ENCODE measurements around the gene LPAR3.

LPAR3 gene

DNA sequence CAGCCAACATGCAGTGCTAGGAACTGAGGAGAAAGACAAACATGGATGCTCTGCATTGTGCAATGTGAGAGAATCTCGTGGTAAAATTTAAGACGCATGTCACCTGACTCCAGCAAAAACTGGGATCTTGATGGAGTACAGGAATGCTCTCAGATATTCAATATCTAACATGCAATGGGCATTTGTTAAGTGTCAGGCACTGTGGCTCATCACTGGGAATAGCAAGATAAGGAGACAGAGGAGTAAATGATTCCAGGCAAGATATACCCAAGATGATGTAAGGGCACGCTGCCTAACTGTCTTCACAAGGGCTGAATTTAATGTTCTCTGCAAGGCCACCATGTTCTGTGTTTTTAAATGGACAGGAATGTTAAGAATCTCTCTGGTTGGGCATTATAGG lies 67.8 kb downstream of the LPAR3 start:
- DNase-seq (ENCODE audit: low spot score): no peak

DNA sequence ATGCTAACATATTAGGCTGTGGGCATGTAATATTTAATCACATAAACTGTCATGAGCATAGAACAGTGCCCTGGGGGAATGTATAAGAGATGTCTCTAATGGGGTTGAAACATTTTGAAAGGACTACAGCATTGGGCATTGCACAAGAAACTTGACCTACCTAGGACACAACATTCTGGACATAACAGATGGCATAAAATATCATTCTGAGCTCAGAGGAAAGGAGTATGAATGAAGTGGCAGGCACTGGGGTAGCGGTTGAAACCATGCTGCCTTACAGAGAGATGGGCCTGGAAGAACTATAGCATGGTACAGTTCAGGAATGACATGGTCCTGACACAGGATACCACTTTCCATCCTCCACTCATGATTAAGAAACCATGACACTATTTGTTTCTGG lies 69.0 kb downstream of the LPAR3 start:
- DNase-seq (ENCODE audit: low spot score): no peak

DNA sequence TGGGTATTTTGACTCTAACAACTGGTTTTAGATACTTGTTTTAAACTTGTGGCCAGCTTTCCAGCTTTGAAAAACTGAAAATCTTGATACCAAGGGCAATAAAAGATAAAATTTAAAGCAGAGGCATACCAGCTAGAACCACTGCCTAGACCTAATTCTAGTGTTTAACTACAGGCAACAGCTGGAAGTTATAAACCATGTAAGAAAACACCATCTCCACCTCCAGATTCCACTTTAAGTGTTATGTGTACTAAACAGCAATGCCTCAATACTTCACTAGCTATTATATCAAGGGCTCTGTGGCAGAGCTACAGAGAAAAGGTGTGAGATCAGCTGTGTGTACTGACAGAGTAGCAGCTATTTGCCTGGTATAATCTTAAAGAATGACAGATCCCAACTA lies 69.5 kb downstream of the LPAR3 start:
- no peak for DNase-seq (ENCODE audit: low spot score)

DNA sequence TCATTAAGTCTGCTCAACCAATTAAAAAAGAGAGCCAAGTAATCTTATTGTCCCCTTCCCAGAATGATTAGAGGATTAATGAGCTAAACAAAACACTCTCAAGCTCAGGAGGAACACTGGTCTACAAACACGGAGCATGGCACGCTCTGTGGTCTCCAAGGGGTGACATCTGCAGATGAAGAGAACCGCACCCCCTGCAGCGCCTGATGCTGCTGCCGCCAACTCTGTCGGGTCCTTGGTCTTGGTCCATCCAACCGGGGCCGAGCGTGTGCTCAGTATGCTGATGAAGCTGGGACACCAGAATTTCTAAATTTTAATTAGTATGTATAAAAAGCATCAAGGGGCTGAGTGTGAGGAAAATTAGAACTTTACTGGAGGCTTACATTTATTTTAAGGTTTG lies 82.7 kb downstream of the LPAR3 start:
- DNase-seq (ENCODE audit: low spot score): peak; percentile 29

DNA sequence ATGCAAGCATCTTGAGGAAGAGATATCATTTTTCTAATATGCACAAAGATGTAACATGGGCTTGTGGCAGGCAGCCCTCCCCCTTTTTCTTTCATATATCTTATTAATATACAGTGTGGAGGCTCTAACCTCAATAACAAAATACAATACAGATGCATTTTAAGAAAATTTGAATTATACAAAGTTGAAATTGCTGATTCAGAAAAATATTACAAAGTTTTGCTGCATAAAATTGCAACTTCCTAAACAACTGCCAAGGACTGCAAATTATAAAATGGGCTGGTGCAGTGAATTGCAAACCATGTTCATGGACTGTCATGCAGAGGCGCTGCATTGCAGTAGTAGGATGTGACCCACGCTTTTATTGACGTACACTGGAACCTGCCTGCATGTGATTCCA lies 84.0 kb downstream of the LPAR3 start:
- DNase-seq (ENCODE audit: low spot score): no peak

DNA sequence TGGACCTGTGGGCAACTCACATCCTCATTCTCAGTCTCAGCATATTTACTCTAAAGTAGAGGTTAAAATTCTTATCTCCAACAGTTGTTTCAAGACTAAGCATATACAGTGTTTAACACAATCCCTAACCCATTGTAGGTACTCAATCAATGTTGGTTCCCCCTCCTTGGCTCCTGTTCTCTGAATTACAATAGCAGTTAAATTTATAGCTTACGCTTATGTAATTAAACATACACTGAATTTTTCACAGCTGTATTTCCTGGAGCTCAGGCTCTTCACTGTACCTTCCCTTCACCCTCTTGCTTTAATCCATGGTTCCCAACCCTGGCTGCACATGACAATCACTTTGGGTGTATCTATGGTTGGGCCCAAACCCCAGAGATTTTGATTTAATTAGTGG lies 89.4 kb downstream of the LPAR3 start:
- DNase-seq (ENCODE audit: low spot score): no peak

DNA sequence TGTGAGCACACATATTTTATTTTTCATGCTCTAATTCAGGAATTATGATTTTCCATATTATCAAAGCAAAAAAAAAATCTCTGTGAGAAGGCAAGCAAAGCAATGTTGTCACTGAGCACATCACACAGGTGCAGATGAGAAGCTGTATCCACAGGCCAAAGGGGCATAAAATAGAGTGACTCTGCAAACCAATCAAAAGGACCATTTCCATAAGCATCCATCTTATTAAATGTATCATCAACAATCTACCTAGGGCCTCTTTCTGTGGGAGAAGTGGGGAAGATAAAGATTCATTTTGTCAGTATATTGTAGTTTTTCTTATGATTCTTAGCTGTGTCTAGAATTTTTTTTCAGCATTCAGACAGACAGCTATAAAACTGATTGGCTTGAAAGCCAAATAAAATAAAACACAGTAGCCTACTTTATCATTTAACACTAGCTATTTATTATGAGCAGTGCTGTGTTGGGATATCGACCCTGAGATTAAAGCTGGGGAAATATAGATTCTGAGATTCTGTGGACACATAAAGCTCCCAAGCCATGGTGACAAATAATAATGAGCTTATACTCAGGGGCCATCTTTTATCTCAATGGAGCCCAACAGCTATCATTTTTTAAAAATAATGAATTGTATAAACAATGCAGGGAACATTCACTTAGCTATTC lies 90.3 kb downstream of the LPAR3 start:
- no peak for DNase-seq (ENCODE audit: low spot score)

DNA sequence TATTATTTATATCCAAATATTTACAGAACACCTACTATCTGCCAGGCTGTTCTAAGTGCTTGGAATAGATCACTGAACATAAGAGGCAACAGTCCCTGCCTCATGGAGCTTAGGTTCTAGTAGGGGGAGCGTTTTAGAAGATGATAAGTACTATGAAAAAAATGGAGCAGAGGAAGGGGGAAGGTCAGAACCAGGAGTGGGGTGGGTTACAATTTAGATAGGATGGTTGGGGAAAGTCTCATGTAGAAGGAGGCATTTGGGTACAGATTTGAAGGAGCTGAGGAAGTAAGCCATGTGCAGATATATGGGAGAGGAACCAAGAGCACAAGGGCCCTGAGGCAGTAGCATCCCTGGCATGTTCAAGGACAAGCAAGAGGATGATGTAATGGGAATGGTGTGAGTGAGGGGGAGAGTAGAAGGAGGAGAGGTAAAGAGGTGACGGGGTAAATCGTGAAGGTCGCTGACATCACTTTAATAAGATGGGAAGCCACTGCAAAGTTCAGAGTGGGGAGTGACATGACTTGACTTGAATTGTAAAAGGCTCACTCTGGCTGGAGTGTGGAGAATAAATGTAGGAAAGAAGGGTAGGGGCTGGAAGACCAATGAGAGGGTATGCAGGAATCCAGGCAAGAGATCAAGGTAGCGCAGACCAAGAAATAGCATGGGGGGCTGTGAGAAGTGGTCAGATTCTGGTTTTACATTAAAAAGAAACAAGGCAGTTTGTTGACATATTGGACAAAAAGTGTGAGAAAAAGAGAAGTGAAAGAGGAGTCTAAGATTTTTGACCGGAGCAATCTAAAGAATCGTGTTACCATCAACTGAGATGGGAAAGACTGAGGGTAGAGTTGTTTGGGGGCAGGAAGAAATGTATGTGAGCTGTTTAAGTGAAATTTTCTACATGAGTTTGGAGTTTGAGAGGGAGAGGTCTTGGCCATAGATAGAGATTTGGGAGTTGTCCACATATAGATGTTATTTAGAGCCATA lies 92.6 kb downstream of the LPAR3 start:
- DNase-seq (ENCODE audit: low spot score): no peak

DNA sequence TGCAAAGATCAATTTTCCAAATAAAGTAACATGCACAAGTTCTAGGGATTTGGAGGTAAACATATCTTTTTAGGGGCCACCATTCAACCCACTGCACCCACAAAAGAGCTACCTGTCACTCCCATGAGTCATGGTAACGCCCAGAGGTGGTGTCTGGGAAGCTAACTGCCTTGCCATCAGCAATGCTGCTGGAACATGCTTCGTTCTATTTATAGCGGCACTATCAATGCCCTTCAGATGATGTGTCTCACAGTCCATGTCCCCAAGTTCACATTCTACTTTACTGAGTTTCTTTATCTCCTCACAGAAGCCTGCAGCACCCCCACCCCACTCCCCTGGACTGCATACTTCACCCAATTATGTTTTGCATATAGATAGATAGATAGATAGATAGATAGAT lies 95.4 kb downstream of the LPAR3 start:
- DNase-seq (ENCODE audit: low spot score): no peak

DNA sequence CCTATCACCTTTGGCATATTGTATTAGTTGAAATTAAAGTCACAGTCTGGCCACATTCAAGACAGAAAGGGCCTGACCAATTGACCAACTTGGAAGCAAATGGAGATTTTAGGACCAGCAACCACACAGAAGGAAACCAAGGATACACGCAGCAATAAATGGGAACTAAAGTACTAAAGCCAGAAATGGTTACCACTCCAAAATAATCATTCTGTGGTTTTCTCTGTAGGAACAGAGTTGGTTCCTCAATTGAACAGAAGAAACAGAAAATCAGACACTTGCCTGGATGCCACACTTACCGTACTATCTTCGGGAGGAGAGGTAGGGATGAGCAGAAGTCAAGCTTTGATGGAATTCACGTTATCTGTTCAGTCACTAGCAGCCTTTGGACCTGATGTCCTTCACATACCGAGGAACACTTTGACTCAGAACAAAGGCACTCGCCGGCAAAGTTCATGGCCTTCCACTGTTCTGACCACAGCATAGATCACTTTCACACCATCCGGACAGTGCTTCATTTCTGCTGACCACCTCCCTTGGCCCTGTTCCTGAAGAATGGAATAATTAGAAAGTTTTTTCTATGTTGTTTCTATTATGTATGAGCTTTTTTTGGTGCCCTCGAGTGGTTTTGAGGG lies 96.9 kb downstream of the LPAR3 start:
- DNase-seq (ENCODE audit: low spot score): no peak

DNA sequence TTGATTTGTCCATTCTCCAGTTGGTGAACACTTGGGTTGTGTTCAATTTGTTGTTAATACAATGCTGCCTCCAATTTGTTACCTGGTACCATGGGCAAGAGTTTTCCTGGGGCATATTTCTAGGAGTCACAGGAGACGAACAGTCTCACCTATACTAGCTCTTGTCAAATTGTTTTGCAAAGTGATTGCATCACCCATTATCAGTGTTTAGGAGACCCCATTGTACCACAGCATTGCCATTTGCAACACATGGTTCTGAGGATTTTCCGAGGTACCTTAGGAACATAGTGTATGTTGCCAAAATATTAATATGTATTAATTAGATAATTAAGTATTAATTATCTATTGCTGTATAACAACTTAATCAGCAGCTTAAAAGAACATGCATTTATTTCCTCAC lies 97.8 kb downstream of the LPAR3 start:
- no peak for DNase-seq (ENCODE audit: low spot score)

DNA sequence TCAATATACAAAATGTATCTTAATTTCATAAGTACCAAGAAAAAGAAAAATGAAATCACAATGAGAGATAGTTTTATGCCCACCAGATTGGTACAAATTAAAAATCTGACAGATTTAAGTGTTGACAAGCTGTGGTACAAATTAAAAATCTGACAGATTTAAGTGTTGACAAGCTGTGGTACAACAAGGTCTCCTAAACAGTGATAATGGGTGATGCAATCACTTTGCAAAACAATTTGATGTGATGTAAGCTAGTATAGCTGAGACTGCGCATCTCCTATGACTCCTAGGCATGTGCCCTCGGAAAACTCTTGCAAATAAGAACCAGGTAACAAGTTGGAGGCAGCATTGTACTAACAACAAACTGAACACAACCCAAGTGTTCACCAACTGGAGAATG lies 100.6 kb downstream of the LPAR3 start:
- no peak for DNase-seq (ENCODE audit: low spot score)

DNA sequence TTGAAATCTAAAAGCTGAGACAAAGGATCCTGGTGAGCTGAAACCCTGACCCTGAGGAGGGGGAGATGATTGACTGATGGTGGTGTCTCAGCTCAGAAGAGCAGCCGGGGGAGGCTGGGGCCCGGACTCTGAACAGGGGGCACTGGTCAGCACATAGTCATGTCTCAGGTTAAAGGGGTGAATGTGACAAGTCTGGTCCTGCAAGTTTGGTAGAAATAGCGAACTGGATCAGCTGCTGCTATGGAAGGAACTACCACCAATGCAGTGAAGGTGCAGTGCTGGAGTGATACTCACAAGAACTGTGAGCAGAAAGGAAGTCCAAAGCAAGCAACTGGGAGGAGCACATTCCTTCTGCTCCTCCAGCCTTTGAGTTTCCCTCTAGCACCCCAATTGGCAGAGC lies 104.0 kb downstream of the LPAR3 start:
- no peak for DNase-seq (ENCODE audit: low spot score)

DNA sequence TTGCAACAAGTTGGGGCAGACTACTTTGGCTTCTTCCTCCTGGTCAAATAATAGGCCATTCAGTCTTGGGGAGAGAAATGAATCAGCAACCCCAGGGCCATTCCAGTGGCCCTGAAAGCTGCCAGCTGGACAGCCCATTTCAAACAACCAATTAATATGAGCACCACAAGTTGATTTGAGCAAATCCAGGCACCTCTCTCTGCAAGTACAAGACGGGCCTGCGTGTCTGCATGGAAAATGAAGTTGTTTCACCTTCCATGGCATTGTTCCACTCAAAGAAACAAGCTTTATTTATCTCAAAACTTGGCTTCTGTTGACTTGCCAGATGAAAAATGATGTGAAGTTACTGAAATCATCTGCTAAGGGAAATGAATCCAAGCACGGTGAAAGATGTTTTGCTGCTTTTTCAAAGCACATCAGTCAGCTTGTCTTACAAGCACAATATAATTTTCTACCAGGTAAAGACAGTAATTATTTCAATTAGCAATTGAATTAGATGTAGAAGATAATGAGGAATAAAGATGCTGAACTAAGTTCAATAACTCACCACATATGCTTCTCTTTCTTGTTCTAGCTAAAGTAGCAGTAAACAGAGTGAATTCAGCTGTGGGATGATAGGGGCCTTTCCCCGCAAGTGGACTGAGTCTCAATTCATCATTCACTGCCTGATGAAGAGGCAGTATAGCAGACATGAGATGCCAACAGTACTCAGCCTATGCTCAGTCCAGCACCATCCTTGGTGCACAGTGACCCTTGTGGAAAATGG lies 107.6 kb downstream of the LPAR3 start:
- DNase-seq (ENCODE audit: low spot score): no peak

DNA sequence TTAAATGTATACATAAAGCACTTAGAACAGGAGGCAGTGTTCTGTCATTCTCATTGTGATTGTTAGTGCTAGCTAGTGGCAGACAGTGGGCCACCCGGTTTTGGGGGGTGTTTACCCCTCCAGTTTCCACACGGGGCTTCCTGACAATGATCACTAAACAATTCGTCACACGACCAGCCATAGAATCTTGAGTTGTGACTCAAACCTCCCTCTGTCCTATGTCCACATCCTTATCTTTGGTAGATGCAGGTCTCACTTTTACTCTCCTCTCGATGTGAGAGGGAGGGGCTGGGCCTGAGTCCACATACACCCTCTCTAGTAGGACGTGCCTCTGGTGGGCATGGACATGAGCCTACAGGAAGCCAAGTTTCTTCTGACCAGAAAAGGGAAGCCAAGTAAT lies 110.1 kb downstream of the LPAR3 start:
- DNase-seq (ENCODE audit: low spot score): no peak

DNA sequence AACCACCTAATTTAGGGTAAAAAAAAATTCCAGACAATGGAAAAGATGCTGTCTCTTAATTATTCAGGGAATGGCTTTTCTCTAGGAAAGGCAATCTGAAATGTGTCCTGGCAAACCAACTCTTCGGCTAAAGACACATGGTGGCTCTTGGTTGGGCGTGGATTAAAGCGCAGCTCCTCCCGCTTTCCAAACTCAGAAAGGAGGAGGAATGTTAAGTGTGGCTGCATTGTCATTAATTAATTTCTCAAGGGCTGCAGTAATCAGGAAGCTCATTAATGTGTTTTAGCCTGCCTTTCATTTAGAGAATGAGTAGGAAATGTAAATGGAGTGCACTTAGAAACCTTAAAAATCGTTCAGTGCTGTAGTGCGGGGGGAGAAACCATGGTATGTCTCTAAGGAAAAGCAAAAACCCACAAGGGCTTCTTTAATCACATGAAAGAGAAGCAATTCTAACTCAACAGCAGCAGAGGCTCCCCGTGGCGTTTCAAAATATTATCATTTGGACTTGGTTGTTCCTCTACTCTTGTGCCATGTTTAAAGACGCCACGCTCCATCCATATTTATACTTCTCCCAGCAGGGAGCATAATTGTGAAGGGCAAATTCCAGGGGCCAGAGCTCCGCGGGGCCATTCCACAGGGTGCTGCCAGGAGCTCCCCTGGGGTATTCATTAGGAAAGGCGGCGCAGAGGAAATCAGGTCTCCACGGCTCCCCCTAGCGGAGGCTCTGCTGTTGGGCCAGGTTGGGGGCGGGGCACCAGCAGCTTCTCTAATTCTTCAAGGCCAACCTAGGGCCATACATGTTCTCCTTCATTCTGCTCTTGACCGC lies 110.8 kb downstream of the LPAR3 start:
- peak; percentile 65 for DNase-seq (ENCODE audit: low spot score)

DNA sequence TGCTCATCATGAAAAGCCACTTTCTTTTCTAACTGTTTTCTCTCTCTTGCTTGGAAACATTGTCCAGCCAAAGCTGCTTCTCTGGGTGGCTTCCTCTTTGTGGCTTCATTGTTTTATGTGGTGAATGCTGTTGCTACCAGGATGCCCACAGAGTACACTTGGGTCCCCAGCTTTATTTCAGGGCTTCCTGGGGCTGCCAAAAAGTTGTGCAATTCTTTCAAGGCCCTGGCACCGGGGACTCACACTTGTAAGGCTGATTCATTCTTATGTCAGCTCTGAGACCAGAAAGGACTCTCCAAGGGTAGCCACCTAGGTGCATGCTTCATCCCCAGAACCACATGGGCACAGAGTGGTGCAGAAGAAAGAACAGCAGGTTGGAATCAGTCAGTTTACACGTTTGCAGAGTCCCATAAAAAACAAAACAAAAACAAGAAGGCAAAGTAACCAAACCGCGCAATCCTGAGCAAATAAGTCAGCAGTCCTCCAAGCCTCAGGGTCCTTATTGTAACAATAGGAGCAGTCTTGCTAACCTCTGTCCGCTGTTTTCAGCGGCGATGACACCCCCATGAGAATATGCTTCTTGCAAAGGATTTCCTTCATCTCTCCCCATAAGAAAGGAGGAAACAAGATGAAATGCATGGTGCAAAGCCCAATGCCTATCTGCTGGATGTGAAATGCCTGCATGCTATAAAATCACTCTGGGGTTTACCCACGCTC lies 112.8 kb downstream of the LPAR3 start:
- peak; percentile 55 for DNase-seq (ENCODE audit: low spot score)

DNA sequence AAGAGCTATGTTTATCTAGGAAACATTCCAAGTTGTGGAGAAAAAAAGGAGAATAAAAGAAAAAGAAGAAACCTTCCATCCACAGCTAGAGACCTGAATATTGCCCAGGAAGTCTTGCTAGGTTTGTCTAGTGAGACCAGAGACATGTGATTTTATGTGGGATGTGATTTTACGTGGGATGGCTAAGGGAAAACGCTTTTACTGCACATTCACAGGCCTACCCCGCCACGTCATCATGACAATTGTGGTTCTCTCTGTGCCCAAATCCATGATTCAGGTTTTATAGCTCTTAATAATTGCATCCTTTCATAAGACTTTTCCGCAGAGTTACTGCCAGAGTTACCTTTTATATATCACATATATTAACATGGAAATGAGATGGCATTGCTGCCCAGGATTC lies 116.4 kb downstream of the LPAR3 start:
- peak; percentile 67 for DNase-seq (ENCODE audit: low spot score)

DNA sequence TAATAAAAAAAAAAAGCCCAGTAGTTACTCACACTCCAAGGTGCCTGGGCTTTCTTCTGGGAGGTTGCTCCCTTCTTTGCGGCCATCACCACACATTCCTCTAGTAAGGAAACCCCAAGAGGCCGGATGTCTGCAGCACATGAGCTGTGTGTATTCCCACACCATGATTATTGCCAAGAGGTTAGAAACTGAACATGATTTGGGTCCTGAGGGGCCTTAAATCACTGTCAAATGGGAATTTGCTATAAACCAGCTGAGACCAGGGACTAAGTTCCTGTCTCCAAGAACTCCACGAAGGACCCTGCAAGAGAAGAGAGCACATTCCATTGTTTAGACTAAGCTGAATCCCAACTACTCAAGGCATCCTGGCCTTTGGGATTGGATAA lies 117.5 kb downstream of the LPAR3 start:
- no peak for DNase-seq (ENCODE audit: low spot score)

DNA sequence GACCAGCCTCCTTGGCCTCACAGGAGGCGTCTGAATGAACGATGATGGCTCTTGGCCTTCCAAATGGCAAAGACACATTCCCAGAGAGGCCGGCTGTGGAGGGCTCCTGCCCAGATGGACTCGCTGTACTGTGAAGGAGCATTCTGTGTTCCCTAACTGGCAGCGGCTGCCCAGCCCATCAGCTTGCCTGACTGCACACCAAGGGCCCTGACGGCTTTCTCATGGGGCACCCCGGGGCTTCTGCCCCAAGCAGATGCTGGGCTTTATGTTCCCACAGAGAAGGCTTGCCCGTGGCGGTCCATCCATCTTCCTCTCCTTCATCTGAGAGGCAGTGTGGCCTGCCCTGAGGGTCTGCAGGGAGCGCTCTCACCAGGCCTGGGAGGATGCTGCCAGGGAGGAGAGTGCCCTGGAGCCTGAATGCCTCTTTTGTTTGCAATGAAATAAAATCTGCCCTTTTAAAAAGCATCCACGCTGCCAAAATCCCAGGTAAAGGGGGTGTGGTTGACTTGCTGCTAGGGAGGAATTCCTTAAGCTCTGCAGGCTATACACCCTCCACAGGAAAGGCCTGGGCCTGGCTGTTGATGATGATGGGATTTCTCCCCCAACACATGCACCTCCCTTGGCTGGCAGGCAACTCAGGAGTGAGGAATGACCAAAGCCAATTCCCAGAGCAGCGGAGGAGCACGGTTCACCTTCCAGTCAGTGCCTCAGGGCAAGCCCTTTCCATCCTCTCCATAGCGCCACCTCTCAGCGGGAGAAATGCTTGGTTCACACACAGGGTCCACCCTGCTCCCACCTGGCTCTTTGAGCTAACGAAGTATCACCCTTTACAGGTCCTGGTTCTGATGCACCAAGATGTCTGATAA lies 118.1 kb downstream of the LPAR3 start:
- DNase-seq (ENCODE audit: low spot score): peak; percentile 62

Data from Ammon's horn (tissue), 1 donor.